GM18520 (cell line): ENCODE data around the gene SH3PXD2A.
"Not testable (repeated sequence)": the region's sequence is repeated elsewhere in the genome, so short reads cannot be mapped to it uniquely, and the experiment has no call there.

ENCODE experiments used
- ATAC-seq: cut with Tn5 transposase; IDR thresholded peaks from one replicate; pipeline ENCODE4 v1.9.1; 2021; ENCODE audit not compliant: unreplicated experiment

The SH3PXD2A gene

GRCh38 chr10:103612462-103613365, 242.7 kb downstream of the SH3PXD2A start:
- no peak for ATAC-seq

DNA sequence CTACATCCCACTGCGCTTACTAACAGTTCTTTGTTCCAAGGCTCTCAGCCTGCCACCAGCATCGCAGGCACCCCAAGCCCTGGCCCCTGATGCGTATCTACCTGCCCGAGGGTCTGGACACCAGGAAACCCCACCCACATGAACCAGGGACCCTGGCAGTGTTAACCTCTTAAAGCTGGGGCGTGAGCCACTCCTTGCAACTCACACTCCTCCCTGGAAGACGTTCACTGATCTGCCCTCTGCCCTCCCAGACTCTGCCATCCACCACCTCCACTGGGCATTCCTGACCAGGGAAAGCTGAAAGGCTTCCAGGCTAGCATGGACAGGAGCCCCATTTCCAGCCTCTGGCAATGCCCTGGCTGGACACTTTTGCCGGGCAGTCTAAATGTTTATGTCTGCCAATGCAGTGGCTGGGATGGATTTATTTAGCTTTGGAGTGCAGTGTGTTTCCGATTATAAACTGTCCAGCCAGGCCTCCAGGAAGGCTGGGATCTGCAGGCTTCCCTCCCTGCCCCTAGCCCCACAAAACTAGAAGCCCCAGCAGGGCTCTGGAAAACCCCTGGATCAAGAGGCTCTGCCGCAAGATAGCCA, 244.4 kb downstream of the SH3PXD2A start:
- ATAC-seq = no peak

DNA sequence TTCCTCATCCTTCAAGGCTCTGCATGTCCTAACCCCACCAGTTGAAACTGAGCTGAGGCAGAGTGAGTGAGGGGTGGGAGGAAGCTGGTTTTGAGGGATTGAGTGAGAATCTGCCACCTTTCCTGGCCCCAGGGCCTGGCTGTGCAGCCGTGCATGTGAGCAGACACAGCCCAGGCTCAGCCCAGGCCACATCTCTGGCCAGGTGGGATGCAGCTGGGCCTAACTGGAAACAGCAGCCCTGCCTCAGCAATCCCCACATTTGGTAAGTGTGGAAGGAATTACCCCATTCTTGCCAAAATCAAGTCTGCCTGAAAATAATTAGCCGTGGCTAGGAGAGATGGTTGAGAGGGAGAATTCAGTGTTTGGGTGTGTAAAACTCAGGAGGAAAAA, 245.3 kb downstream of the SH3PXD2A start:
- no peak for ATAC-seq

DNA sequence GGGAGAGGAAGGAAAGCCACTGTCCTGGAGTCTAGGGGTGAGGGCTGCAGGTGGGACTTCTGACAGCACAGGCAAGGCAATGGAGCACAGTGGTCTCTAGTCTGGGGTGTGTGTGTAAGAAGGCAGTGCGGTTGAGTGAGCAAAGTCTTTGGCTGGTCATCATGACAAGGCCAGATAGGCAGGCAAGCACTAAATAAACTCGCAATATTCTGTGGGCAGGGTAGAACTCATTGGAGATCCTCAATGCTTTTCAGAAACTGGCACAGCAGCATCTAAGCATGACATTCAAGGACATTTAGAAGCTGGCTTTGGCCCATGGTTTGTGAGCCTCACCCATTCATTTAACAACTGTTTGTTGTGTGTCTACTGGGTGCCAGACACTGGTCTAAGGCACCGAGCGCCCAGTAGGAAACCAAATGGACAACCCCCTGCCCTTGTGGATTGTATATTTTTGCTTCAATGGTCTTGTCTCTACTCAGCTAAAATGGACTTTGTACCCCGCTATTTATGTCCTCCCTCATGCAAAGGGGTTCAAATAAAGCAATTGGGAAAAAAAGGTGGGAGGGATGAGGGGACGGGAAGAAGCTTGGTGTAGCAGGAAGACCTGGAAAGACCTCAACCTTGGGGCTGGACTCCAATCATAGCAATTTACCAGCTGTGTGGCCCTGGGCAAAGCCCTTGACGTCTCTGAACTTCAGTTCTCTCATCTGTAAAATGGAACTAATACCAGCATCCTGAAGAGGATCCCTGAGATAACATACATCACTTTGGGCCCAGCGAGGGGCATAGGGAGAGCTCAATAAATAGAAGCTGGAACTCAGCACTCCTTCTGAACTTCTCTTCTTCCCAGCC, 245.9 kb downstream of the SH3PXD2A start:
- ATAC-seq = no peak

GRCh38 chr10:103608056-103608455, 247.3 kb downstream of the SH3PXD2A start:
- not testable (repeated sequence) for ATAC-seq

DNA sequence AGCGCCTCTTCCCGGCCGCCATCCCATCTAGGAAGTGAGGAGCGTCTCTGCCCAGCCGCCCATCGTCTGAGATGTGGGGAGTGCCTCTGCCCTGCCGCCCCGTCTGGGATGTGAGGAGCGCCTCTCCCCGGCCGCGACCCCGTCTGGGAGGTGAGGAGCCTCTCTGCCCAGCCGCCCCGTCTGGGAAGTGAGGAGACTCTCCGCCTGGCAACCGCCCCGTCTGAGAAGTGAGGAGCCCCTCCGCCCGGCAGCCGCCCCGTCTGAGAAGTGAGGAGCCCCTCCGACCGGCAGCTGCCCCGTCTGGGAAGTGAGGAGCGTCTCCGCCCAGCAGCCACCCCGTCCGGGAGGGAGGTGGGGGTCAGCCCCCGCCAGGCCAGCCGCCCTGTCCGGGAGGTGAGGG, 248.3 kb downstream of the SH3PXD2A start:
- not testable (repeated sequence) for ATAC-seq

DNA sequence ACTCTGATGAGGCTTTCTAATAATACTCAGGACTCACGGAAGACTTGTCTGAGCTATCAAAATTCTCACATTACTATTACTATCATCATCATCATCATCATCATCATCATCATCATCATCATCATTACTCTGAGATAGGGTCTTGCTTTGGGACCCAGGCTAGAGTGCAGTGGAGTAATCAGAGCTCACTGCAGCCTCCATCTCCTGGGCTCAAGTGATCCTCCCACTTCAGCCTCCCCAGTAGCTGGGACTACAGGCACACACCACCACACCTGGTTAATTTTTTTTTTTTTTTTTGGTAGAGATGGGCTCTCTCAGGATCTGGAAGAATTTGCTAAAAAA, 249.3 kb downstream of the SH3PXD2A start:
- not testable (repeated sequence) for ATAC-seq

GRCh38 chr10:103605359-103606096, 249.8 kb downstream of the SH3PXD2A start:
- ATAC-seq = no peak

- no peak for ATAC-seq
Observed at GRCh38 chr10:103603382-103603781, 252.0 kb downstream of the SH3PXD2A start.

DNA sequence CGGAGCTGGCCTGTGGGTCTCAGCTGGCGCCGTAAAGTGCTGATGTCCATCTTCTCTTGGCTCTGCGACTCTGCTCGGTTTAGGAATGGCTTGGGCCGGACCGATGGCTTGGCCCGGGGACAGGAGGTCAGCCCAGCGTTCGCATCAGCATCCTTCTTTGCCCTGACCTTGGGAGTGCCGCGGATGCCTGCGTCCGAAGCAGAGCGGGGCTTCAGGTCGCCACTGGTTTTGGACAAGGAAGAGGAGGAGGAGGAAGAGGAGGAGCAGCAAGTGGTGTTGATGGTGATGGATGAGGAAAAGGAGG, 252.6 kb downstream of the SH3PXD2A start:
- ATAC-seq = no peak

- no peak for ATAC-seq
Observed at GRCh38 chr10:103602028-103602851, 253.1 kb downstream of the SH3PXD2A start.

DNA sequence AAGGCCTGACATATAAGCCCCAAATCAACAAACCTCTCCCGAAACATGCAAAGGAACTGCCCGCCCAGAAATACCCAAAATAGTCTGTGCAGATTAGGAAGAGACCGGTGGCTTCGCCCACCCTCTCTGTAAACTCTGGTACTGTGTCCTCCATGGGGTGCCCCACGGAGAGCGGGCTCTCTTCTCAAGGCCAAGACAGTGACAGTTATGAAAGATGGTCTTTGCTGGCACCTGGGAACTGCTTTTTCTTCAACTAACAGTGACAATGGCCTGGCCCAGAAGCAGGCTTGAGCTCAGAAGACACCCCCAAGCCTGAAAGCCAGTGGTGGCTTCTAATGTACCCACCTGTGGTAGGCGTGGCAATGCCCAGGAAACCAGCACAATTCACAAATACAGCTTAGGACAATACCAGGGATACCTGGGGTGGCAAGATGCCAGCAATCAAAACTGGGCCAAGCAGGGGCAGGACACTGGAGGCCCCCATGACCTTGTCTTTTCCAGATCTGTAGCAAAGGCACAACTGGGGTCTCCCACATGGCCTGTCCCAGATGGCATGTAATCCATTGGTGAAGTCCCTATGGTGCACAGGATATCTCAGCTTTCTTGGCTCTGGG, 254.3 kb downstream of the SH3PXD2A start:
- ATAC-seq = no peak

DNA sequence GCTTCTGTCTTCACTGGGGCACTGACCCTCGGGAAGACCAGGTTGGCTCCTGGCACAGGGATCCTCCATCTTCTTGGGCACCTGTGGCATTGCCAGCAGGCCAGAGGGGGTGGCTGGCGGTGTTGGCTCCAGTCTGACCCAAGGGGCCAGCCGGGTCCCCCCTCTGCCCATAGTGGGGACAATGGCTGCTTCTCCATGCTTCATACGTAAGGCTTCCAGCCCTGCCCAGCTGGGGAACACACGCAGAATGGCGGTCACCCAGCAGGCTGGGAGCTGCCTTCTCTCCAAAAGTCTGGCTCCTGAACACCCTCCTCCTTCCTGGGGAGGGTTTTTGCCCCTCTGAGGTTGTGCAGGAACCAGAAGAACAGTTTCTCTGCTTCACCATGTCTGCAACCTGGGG, 255.1 kb downstream of the SH3PXD2A start:
- no peak for ATAC-seq

- ATAC-seq = no peak
Observed at GRCh38 chr10:103599907-103600306, 255.5 kb downstream of the SH3PXD2A start.

DNA sequence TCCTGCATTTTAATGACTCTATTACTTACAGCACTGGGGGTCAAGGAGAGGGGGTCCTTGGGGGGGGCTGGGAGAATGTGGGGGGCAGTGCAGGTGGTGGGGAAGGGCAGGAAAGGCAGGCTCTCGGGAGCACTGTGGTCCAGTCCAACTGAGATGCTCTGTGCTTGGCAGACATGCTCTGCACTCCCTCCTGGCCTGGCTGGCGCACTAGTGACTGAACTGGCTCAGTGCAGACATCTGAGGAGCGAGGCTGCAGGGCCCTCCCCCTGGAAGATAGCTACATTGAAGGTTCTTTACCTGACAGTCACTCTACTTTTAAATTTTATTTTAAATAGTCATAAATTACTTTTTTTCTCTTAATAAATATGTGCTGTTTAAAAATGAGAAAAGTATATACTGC, 256.2 kb downstream of the SH3PXD2A start:
- no peak for ATAC-seq

- ATAC-seq = no peak
Observed at GRCh38 chr10:103598654-103599115, 256.7 kb downstream of the SH3PXD2A start.

DNA sequence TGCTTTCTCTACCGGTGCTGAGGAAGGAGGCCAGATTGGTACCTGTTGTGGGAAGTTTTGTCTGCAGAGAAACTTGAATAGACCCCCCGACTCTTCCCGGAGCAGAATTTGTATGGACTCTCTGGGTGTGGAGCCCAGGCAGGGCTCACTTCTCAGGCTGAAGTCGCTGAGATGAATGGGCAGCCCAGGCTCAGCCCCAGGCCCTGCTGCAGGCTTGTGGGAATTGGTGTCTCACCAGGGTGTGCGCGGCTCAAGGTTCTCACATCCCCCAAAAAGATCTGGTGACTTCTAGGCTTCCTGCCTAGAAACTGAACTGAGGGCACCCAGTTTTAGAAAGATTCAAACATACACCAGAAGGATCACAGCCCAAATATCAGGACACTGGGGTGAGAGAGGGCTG, 258.4 kb downstream of the SH3PXD2A start:
- no peak for ATAC-seq

GRCh38 chr10:103595933-103596726, 259.2 kb downstream of the SH3PXD2A start:
- no peak for ATAC-seq

- ATAC-seq = no peak
Observed at GRCh38 chr10:103593022-103593570, 262.3 kb downstream of the SH3PXD2A start.
